Lower leg skin (tissue), 3 donors: ENCODE results near the gene COMMD1.

Experiments used
- POLR2A ChIP-seq, 2 donors: fragments of 450-650 bp; IDR thresholded peaks; one replicate each; pipeline ENCODE4 v1.6.1; 2016 to 2017; ENCODE audit warnings: antibody characterized with exemption in 2 of 2, mild to moderate bottlenecking in 1 of 2, moderate library complexity in 1 of 2
- TF ChIP-seq, protein P1 (sequence below), 3 donors: fragments of 450-650 bp; IDR thresholded peaks; one replicate each; pipeline ENCODE4 v1.5.1; 2016; ENCODE audit warnings: antibody characterized with exemption in 3 of 3, mild to moderate bottlenecking in 3 of 3, moderate library complexity in 2 of 3

DNA sequence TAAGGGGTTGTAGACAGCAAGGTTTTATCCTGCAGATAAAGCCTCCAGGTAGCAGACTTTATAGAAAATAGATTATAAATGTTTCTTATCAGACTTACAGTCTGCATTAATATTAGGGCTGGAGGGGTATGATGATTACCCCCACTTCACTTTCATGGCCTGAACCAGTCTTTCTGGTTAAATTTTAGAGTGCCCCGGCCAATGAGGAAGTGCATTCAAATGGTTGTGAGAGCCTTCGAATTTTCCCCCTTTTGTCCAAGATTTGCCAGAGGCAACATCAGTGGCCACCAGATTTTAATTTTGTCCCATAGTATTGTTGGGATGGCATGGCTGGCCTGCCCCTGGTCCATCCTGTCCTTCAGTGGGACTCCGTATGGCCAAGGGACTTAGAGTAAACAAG, 31.6 kb downstream of the COMMD1 start:
- TF ChIP-seq, protein P1, sequence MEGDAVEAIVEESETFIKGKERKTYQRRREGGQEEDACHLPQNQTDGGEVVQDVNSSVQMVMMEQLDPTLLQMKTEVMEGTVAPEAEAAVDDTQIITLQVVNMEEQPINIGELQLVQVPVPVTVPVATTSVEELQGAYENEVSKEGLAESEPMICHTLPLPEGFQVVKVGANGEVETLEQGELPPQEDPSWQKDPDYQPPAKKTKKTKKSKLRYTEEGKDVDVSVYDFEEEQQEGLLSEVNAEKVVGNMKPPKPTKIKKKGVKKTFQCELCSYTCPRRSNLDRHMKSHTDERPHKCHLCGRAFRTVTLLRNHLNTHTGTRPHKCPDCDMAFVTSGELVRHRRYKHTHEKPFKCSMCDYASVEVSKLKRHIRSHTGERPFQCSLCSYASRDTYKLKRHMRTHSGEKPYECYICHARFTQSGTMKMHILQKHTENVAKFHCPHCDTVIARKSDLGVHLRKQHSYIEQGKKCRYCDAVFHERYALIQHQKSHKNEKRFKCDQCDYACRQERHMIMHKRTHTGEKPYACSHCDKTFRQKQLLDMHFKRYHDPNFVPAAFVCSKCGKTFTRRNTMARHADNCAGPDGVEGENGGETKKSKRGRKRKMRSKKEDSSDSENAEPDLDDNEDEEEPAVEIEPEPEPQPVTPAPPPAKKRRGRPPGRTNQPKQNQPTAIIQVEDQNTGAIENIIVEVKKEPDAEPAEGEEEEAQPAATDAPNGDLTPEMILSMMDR (IDR thresholded peaks at IDR 0.05) = no peak
- no peak for TF ChIP-seq POLR2A (IDR thresholded peaks at IDR 0.05)
